Activated T-cell treated with anti-CD3 and anti-CD28 coated beads, Interleukin-2, amount 50 U/mL, for 48 hours (primary cell): ENCODE data around the gene MAN2C1.
A peak's percentile ranks its signal among the peaks of the same experiment; 100 is the strongest.
"Not testable (repeated sequence)": the region's sequence is repeated elsewhere in the genome, so short reads cannot be mapped to it uniquely, and the experiment has no call there.

Experiments
- DNase-seq, 2 experiments: peaks; one replicate each; pipeline ENCODE4 v3.0.0-alpha.2; 2020

Gene MAN2C1

DNA sequence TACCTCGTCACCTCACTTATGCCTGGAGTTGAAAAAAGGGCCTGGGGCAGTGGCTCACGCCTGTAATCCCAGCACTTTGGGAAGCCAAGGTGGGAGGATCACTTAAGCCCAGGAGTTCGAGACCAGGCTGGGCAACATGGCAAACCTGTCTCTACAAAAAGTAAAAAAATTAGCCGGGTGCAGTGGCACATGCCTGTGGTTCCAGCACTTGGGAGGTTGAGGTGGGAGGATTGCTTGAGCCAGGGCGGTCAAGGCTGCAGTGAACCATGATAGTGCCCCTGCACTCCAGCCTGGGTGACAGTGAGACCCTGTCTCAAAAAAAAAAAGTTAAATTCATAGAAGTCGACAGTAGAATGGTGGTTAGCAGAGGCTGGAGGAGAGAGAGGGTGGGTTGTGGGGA is 26.2 kb downstream of the MAN2C1 start:
- no peak for DNase-seq

DNA sequence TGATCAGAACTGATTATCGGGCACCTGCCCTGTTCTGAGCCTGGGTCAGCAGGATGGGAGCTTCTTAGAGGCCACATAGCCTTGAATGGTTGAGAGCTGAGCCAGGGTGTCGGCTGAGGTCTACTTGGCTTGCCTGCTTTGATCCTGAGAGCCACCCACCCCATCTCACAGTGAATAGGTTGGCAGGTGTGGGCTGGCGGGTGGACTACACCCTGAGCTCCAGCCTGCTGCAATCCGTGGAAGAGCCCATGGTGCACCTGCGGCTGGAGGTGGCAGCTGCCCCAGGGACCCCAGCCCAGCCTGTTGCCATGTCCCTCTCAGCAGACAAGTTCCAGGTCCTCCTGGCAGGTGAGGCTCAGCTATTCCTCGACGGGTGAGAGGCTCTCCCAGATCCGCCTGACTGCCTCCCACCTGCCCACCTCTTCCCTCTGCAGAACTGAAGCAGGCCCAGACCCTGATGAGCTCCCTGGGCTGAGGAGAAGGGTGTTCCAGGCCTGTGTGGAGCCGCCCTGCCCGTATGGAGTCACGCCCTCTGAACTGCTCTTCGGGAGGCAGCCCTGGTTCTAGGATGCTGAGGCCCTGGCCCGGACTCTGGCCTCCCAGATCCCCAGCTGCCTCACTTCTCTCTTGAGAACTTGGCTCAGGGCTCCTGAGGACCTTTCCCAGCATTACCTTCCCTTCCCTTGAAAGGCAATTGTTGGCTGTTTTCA is 28.7 kb downstream of the MAN2C1 start:
- no peak for DNase-seq

DNA sequence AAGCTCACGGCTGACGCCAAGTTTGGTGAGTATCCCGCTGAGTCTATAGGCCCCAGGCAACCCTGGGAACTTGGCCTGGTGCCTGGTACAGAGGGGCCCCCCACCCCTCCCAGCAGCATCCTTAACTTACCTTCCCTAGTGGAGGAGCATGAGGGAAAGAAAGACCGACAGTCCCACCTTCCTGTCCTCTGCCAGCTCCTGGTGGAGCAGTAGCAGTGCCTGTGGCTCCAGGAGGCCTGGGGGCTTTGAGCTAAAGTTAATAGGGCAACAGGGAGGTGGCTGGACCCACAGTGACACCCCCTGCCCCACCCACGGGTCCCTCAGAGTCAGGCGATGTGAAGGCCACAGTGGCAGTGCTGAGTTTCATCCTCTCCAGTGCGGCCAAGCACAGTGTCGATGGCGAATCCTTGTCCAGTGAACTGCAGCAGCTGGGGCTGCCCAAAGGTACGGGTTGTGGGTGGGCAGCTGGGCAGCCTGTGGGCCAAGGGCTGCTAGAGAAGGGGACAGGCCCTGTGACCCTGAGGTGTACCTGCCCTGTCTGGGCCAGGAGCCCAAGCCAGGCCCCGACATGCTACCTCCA is 29.7 kb downstream of the MAN2C1 start:
- no peak for DNase-seq

DNA sequence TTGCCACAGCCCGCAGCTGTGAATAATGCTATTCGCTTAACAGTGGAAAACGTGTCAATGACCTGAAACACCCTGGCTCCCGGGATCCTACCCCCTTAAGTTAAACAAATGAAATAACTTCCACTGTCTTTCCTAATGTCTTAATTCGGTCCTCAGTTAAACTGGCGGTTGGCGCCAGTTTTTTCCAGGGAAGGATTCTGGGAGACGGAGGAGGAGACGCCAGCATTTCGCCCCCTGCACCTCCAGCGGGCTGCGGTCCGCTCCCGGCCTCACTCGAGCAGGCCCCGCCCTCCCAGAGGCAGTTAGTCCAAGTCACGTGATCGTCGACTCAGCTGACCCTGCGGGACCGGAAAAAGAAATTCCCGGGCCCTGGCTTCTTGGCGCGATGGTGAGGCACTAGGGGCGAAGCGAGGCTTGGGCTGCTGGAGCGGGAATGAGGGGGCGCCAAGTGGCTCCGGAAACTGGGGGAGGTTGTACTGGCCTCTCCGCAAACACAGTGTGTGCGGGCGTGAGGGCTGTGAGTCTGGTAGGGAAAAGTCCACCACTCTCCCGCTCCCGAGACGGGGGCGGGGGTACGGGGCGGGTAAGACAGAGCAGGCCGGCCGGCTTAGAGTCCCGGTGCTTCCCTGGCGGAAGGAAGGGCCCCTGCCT is 32.6 kb downstream of the MAN2C1 start, which contains the start of gene COMMD4:
Gene COMMD4 (plus strand): TSS at position 359 of the 651 bp plus-strand sequence. CDS start 27 bp downstream, at position 386.
- peak; percentile 92 to 93 for DNase-seq

DNA sequence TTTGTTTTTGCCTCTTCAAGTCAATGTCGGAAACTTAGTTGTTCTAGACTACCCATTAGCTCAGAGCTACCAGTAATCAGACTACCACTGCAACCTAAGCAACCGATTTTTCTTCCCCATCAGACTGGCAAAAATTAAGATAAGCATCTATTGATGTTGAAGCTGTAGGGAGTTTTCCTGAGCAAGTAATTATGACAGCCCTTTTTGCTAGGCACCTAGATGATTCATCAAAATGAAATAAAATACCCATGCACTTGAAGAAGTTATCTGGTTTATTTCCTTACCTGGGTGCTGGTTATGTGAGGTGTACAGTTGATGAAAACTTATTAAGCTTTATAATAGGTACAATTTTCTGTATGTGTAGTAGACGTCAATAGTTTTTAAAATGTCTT is 33.1 kb downstream of the MAN2C1 start:
- DNase-seq, result no peak

GRCh38 chr15:75333654-75334419 is 34.6 kb downstream of the MAN2C1 start:
- not testable (repeated sequence) for DNase-seq

- DNase-seq, result not testable (repeated sequence)
These were observed 36.3 kb downstream of the MAN2C1 start for GRCh38 chr15:75332093-75332492.

- DNase-seq, result no peak
These were observed 38.8 kb downstream of the MAN2C1 start for GRCh38 chr15:75329571-75329970.

GRCh38 chr15:75328493-75329314 is 39.7 kb downstream of the MAN2C1 start:
- DNase-seq, result no peak

GRCh38 chr15:75327491-75327890 is 40.9 kb downstream of the MAN2C1 start:
- no peak for DNase-seq

DNA sequence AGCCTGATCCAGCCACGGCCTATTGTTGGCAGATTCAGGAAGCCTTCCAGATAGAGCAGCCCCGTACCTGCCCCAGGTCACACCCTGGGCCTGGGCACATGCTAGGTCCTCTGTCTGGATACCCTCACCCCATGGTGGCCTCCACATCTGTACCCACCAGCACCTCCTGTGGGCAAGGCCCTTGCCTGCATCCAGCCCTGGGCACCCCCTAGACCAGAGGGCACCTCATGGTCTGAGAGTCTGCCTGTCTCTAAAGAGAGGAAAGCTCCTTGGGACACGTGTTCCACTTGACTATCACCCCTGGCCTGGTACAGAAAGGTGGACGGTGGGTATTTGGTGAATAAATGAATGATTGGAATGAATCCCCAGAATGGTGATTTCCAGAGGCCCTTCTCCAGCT is 41.4 kb downstream of the MAN2C1 start:
- DNase-seq, result no peak

GRCh38 chr15:75325922-75326321 is 42.5 kb downstream of the MAN2C1 start:
- no peak for DNase-seq

DNA sequence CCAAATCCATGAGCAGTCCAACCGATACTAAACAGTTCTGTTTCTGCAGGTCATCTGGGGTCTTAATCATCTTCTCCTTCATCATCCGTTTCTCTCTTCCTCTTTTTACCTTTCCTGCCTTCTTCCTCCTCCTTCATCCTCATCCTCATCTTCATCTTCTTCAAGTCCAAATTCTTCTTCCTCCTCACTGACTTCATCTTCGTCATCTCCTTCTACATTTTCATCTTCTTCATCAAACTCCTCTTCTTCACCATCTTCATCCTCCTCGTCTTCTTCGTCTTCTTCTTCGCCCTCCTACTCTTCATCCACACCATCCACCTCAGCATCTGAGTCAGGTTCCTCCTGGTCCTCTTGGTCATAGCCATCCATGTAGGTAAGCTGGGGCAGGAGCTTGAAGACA is 46.7 kb downstream of the MAN2C1 start:
- DNase-seq, result no peak

DNA sequence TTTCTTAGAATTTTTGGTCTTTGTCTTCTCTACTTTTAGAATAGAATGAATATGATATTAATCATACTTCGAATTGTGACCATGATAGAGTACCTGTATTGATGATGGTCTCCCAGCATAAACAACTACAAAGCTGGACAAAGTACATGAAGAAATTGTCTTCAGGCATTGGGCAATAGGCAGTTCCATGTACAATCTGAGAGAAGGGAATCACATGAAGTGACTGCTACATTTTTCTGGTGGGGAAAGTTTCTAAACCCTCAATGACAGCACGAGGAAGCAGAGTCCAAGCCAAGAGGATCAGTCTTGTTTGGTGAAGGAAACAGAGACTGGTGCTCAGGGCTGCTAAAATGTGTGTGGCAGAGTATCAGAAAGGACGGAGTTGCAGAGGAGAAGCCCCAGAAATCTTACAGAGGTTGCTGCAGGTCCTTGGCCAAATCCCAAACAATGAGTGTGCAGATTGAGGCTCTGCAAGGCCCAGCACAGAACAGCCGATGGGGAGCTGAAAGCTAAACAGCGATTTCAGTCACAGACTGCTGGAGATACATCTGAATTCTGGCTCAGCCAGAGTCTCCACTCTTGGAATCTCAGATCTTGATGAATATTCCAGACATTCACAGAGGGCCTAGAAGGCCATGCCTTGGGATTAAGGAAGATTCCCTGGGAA is 49.0 kb downstream of the MAN2C1 start:
- DNase-seq, result not testable (repeated sequence)

DNA sequence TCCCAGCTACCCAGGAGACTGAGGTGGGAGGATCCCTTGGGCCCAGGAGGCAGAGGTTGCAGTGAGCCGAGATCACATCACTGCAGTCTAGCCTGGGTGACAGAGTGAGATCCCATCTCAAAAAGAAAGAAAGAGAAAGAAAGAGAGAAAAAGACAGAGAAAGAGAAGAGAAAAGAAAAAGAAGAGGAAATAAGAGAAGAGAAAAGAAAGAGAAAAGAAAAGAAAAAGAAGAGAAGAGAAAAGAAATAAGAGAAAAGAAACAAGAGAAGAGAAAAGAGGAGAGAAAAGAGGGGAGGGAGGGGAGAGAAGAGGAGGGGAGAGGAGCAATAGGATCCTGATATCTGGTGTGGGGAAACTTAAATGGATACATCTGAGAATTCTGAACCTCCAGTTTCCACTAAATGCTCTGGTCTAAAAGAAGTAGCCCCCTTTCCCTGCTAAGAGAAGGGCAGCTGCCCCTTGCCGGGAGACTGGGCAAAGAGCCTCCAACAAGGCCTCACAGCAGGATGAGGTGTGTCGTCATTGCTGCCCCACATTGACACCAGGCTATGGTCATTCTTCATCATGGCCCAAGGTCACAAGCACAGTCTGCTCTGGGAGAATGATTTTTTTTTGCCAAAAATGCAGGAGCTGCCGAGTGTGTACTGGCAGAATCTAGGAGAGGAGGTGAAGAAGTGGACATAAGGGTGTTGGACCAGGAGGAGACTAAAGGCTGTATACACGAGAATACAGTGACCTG is 53.7 kb downstream of the MAN2C1 start:
- no peak for DNase-seq

- DNase-seq, result no peak
These were observed 55.1 kb downstream of the MAN2C1 start for GRCh38 chr15:75313116-75313845.

GRCh38 chr15:75312548-75312947 is 55.9 kb downstream of the MAN2C1 start:
- DNase-seq, result not testable (repeated sequence)

GRCh38 chr15:75309711-75310110 is 58.7 kb downstream of the MAN2C1 start:
- DNase-seq, result no peak

DNA sequence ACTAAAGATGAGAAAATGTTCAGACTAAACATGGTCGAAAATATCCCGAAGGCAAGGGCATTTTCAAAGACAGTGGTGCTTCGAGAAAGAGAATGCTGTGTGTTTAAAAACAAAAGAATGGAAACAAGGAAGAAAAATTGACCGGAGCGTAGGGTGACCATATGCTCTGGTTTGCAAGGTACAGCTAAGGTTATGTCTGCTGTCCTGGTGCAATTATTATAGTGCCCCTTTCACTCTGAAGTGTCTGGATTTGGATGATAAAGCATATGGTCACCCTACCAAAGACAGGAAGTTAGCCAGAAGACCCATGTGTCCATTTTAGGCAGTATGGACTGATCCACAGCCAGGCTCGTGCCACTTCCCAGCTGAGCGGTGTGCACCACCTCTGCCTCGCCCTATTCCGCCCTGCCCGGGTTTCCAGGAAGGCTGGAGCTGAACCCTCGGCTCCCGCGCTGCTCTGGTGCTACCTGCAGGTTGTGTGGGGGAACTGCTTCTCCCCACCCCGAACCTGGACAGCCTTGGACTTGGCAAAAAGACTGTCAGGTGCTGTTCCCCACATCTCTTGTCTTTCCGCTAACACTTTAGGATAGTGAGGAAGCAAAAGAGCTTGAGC is 60.5 kb downstream of the MAN2C1 start:
- DNase-seq, result peak; percentile 39 to 42

GRCh38 chr15:75306188-75306587 is 62.2 kb downstream of the MAN2C1 start:
- DNase-seq, result no peak
